ENCODE data around the gene FCER1G.

FCER1G gene

DNA sequence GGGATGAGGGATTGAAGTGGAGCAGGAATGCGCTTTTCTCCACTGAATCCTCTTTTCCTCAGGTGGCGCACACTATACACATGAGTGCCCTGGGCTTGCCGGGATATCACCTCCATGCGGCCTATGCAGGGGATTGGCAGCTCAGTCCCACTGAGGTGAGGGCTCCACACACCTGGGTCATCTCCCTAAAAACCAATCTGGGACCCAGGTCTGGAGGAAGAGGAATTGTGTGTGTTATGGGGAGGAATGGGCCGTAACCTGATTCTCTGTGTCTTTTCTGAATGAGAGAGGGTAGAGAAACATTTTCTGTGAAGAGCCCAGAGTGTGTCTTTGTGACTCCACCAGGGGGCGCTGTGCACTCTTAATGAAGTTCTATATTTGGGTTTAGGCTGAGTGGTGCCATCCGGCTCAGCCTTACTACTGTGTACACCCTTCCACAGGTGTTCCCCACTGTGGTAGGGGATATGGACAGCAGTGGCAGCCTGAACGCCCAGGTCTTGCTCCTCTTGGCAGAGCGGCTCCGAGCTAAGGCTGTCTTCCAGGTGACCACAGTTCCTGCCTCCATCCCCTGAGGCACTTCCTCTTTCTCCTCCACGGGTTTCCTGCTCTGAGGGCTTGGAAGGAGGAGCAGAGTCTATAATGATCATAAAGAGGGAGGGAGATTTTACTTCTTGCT is 12.2 kb downstream of the FCER1G start:
- peak overlapping the region; percentile 77 for H3K4me3 ChIP-seq (replicated peaks; ENCODE audit: low read depth, low read length)
- DNase-seq (ENCODE audit: extremely low read depth, insufficient read length), result peak; percentile 64
- TF ChIP-seq, protein P1, sequence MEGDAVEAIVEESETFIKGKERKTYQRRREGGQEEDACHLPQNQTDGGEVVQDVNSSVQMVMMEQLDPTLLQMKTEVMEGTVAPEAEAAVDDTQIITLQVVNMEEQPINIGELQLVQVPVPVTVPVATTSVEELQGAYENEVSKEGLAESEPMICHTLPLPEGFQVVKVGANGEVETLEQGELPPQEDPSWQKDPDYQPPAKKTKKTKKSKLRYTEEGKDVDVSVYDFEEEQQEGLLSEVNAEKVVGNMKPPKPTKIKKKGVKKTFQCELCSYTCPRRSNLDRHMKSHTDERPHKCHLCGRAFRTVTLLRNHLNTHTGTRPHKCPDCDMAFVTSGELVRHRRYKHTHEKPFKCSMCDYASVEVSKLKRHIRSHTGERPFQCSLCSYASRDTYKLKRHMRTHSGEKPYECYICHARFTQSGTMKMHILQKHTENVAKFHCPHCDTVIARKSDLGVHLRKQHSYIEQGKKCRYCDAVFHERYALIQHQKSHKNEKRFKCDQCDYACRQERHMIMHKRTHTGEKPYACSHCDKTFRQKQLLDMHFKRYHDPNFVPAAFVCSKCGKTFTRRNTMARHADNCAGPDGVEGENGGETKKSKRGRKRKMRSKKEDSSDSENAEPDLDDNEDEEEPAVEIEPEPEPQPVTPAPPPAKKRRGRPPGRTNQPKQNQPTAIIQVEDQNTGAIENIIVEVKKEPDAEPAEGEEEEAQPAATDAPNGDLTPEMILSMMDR (IDR thresholded peaks at IDR 0.05; ENCODE audit: insufficient read depth, low read length, poor library complexity, severe bottlenecking), result peak; percentile 69
- no peaks in the 10 kb centered on the region for H3K27me3 ChIP-seq (replicated peaks; ENCODE audit: control insufficient read depth, insufficient read depth, low read length)
- H3K36me3 ChIP-seq (ENCODE audit: control insufficient read depth, insufficient read depth, low read length), result peaks cover 12% of the 10 kb centered on the region

DNA sequence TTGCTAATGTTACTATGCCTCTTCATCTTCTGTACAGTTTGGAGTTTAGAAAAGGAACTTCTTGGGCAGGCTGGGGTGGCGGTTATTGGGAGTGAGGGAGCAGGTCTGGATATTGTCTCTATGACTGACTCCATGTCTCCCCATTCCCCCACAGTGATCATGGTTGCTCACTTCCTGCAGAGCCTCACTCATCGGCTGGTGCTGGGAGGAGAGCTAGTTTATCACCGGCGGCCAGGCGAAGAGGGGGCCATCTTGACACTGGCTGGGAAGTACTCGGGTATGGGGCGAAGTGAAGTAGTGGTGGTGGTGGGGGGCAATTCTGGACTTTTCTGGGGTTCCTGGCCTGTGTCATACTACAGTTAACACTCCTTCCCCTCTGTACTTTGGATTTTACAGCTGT is 12.9 kb downstream of the FCER1G start:
- no peak overlapping the region for H3K4me3 ChIP-seq (replicated peaks; ENCODE audit: low read depth, low read length)
- DNase-seq (ENCODE audit: extremely low read depth, insufficient read length), result no peak
- H3K36me3 ChIP-seq (ENCODE audit: control insufficient read depth, insufficient read depth, low read length), result peaks cover 12% of the 10 kb centered on the region
- TF ChIP-seq, protein P1 (IDR thresholded peaks at IDR 0.05; ENCODE audit: insufficient read depth, low read length, poor library complexity, severe bottlenecking), result no peak
- no peaks in the 10 kb centered on the region for H3K27me3 ChIP-seq (replicated peaks; ENCODE audit: control insufficient read depth, insufficient read depth, low read length)

DNA sequence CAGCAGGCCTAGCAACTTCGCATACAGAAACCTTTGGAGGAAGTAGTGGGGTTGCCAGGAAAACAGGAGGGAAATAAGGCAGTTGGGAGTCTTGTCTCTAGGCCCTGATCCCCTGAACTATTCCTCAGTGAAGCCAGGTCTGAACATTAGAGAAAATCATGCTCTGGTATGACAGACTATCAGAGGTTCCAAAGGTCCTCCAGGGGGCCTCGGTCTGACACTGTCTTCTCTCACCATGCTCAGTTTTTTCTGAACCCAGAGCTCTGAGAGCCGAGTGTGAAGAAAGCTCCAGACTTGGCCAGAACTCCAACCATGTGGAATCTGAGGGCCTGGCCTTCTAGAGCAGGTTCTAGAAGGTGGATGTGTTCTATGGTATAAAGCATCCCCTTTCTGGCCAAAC is 14.8 kb downstream of the FCER1G start:
- no peak for DNase-seq (ENCODE audit: extremely low read depth, insufficient read length)
- Histone ChIP-seq H3K4me3 (replicated peaks; ENCODE audit: low read depth, low read length) (no peak overlapping the region), H3K27me3 (replicated peaks; ENCODE audit: control insufficient read depth, insufficient read depth, low read length) (no peaks in the 10 kb centered on the region), H3K36me3 (ENCODE audit: control insufficient read depth, insufficient read depth, low read length) (peaks cover 12% of the 10 kb centered on the region)
- TF ChIP-seq, protein P1 (IDR thresholded peaks at IDR 0.05; ENCODE audit: insufficient read depth, low read length, poor library complexity, severe bottlenecking), result peak; percentile 33

DNA sequence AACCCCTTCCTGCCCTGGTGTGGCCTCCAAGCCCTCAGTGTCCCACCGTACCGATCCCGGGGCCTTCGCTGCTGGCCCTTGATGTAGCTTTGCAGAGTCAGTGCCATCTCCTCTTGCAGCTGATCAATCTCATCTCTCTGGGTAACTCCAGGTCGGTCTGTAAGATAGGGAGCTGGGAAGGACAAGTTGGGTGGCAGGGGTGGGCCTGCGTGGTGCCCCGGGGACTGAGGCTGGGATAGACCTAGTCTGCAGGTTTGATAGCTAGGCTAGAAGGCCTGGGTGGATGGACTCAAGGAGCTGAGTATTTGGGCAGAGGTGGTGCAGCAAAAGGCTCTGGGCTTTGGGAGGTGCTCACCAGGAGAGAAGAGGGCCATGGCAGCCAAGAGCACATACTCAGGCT is 15.7 kb downstream of the FCER1G start:
- H3K27me3 ChIP-seq (replicated peaks; ENCODE audit: control insufficient read depth, insufficient read depth, low read length), result no peaks in the 10 kb centered on the region
- no peak overlapping the region for H3K4me3 ChIP-seq (replicated peaks; ENCODE audit: low read depth, low read length)
- TF ChIP-seq, protein P1 (IDR thresholded peaks at IDR 0.05; ENCODE audit: insufficient read depth, low read length, poor library complexity, severe bottlenecking), result no peak
- peaks cover 12% of the 10 kb centered on the region for H3K36me3 ChIP-seq (ENCODE audit: control insufficient read depth, insufficient read depth, low read length)
- DNase-seq (ENCODE audit: extremely low read depth, insufficient read length), result no peak

DNA sequence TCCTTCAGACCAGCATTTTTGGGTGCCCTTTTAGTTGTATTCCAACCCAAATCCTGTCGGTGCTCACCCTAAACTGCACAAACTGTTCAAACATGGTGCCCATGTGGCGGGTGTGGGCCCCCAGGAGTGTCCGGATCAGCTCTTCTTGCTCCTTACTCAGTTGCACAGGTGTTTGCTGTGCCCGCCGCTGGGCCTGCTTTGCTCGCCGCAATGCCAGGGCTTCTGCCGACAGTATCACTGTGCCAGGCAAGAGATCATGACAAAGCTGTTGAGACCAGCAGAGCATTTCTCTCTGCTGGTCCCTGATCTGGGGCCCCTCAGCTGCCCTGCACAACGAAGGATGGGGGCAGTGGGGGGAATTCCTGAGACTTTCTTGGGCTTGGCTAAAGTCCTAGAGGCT is 18.0 kb downstream of the FCER1G start:
- TF ChIP-seq, protein P1 (IDR thresholded peaks at IDR 0.05; ENCODE audit: insufficient read depth, low read length, poor library complexity, severe bottlenecking), result no peak
- H3K36me3 ChIP-seq (ENCODE audit: control insufficient read depth, insufficient read depth, low read length), result peaks cover 12% of the 10 kb centered on the region
- DNase-seq (ENCODE audit: extremely low read depth, insufficient read length), result no peak
- no peak overlapping the region for H3K4me3 ChIP-seq (replicated peaks; ENCODE audit: low read depth, low read length)
- no peaks in the 10 kb centered on the region for H3K27me3 ChIP-seq (replicated peaks; ENCODE audit: control insufficient read depth, insufficient read depth, low read length)

Measured in GM06990 (cell line).